ENCODE results near the gene TAGLN2. TPM values are rescaled to one million over a fixed set of nuclear protein-coding genes. Genes with fewer than 3 reads are reported as not detected.

The TAGLN2 gene
- total RNA-seq, 1 experiment from 2014 or later = 66.9 TPM

GRCh38 chr1:159929155-159930051 is 4.1 kb upstream of the TAGLN2 start (continued):
- TF ChIP-seq OVOL2 (CRISPR knock-in tag; IDR thresholded peaks at IDR 0.05; ENCODE audit: borderline replicate concordance) (no peak), E2F5 (CRISPR knock-in tag; IDR thresholded peaks at IDR 0.05) (no peak), FOXP1 (CRISPR knock-in tag; IDR thresholded peaks at IDR 0.05; ENCODE audit: borderline replicate concordance) (no peak)
- TF ChIP-seq, protein P1, sequence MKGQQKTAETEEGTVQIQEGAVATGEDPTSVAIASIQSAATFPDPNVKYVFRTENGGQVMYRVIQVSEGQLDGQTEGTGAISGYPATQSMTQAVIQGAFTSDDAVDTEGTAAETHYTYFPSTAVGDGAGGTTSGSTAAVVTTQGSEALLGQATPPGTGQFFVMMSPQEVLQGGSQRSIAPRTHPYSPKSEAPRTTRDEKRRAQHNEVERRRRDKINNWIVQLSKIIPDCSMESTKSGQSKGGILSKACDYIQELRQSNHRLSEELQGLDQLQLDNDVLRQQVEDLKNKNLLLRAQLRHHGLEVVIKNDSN (CRISPR knock-in tag; IDR thresholded peaks at IDR 0.05) = no peak

DNA sequence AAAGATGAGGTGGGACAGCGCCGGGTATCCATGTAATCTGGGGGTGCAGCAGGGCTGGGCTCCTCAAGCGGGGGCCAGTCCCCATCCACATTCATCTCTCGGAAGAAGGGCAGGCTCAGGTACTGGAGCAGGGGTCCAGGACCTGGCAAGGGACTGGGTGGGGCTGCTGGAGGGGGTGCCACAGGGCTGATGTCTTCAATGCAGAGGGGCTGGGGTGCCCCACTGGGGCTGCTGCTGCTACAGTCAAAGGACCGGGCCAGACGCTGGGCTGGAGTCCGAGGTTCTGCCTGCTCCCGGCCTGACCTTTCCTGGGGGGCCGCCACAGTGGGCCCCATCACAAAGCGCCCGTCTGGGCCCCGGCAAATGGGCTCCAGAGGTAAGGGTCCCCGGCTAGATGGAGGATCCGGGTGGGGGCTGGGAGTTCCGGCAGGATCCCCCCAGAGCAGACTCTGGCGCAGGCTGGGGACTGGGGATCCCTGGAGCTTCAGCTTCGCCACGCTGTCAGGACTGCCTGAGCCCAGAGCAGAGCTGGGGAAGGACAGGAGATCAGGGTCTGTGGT is 3.3 kb upstream of the TAGLN2 start:
- CTCF ChIA-PET = interaction anchor here (0.8 to 2.9 kb wide), 4 partner anchors 36 to 170 kb away, joined by 5 to 24 read pairs (median 6); partner anchors contain the start of gene IGSF8
- Mint-ChIP-seq H3K9me3 (no peaks in the 10 kb centered on the region), H3K27ac (no peak overlapping the region), H3K27me3 (ENCODE audit: low read depth) (peaks cover 15% of the 10 kb centered on the region), H3K4me1 (peaks cover 21% of the 10 kb centered on the region), H3K36me3 (peaks cover 25% of the 10 kb centered on the region), H3K4me3 (no peak overlapping the region)
- DNase-seq (ENCODE audit: low spot score) (no peak), ATAC-seq (no peak)
- TF ChIP-seq, protein P2, sequence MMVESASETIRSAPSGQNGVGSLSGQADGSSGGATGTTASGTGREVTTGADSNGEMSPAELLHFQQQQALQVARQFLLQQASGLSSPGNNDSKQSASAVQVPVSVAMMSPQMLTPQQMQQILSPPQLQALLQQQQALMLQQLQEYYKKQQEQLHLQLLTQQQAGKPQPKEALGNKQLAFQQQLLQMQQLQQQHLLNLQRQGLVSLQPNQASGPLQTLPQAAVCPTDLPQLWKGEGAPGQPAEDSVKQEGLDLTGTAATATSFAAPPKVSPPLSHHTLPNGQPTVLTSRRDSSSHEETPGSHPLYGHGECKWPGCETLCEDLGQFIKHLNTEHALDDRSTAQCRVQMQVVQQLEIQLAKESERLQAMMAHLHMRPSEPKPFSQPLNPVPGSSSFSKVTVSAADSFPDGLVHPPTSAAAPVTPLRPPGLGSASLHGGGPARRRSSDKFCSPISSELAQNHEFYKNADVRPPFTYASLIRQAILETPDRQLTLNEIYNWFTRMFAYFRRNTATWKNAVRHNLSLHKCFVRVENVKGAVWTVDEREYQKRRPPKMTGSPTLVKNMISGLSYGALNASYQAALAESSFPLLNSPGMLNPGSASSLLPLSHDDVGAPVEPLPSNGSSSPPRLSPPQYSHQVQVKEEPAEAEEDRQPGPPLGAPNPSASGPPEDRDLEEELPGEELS (CRISPR knock-in tag; IDR thresholded peaks at IDR 0.05) = no peak
- TF ChIP-seq RELA (CRISPR knock-in tag; IDR thresholded peaks at IDR 0.05; ENCODE audit: borderline replicate concordance) (no peak), SMAD3 (CRISPR knock-in tag; IDR thresholded peaks at IDR 0.05; ENCODE audit: borderline replicate concordance) (no peak), CREM (CRISPR knock-in tag; IDR thresholded peaks at IDR 0.05) (no peak), PRDM15 (CRISPR knock-in tag; IDR thresholded peaks at IDR 0.05) (no peak), ZNF532 (CRISPR knock-in tag; IDR thresholded peaks at IDR 0.05; ENCODE audit: borderline replicate concordance) (no peak), FOXP1 (CRISPR knock-in tag; IDR thresholded peaks at IDR 0.05; ENCODE audit: borderline replicate concordance) (no peak), ZNF138 (CRISPR knock-in tag; conservative IDR thresholded peaks at IDR 0.05) (no peak), NR3C1 (CRISPR knock-in tag; conservative IDR thresholded peaks at IDR 0.05; ENCODE audit: low read depth) (no peak), ZNF232 (CRISPR knock-in tag; IDR thresholded peaks at IDR 0.05) (no peak), TEAD4 (CRISPR knock-in tag; IDR thresholded peaks at IDR 0.05) (no peak), SP1 (CRISPR knock-in tag; conservative IDR thresholded peaks at IDR 0.05) (no peak)
- TF ChIP-seq, protein P1 (CRISPR knock-in tag; IDR thresholded peaks at IDR 0.05) = no peak
- POLR2A ChIA-PET = no interaction called here
